Measurements from ENCODE around the gene RAVER1. TPM values are rescaled to one million over a fixed set of nuclear protein-coding genes. Genes with fewer than 3 reads are reported as not detected.

The RAVER1 gene
- total RNA-seq, 2 experiments from 2014 or later: 105 to 111 TPM

GRCh38 chr19:10321874-10322835, 11.2 kb downstream of the RAVER1 start:
- no peak overlapping the region for H3K4me3 Mint-ChIP-seq
- no peaks in the 10 kb centered on the region for H3K4me1 Mint-ChIP-seq (ENCODE audit: low read depth)
- CTCF ChIA-PET: interaction anchor here (1.2 to 1.5 kb wide), 2 partner anchors 63 to 69 kb away, joined by 3 to 4 read pairs; no protein-coding TSS in a partner anchor
- ATAC-seq: no peak
- intact Hi-C loops (cut with micrococcal nuclease): no loop called here
- H3K36me3 Mint-ChIP-seq (ENCODE audit: low read depth): peaks cover 29% of the 10 kb centered on the region
- TF ChIP-seq, protein P1, sequence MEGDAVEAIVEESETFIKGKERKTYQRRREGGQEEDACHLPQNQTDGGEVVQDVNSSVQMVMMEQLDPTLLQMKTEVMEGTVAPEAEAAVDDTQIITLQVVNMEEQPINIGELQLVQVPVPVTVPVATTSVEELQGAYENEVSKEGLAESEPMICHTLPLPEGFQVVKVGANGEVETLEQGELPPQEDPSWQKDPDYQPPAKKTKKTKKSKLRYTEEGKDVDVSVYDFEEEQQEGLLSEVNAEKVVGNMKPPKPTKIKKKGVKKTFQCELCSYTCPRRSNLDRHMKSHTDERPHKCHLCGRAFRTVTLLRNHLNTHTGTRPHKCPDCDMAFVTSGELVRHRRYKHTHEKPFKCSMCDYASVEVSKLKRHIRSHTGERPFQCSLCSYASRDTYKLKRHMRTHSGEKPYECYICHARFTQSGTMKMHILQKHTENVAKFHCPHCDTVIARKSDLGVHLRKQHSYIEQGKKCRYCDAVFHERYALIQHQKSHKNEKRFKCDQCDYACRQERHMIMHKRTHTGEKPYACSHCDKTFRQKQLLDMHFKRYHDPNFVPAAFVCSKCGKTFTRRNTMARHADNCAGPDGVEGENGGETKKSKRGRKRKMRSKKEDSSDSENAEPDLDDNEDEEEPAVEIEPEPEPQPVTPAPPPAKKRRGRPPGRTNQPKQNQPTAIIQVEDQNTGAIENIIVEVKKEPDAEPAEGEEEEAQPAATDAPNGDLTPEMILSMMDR (IDR thresholded peaks at IDR 0.05): no peak
- H3K9me3 Mint-ChIP-seq: no peaks in the 10 kb centered on the region
- POLR2A ChIA-PET: interaction anchor here (1.5 to 2.9 kb wide), 4 partner anchors 8 to 62 kb away, joined by 4 to 17 read pairs (median 7); partner anchors contain the start of genes RAVER1 and ZGLP1
- no peak overlapping the region for H3K27ac Mint-ChIP-seq
- DNase-seq: no peak
- no peaks in the 10 kb centered on the region for H3K27me3 Mint-ChIP-seq

- ChIA-PET CTCF (interaction anchor here (1.2 to 1.5 kb wide), 2 partner anchors 62 to 69 kb away, joined by 3 to 4 read pairs; no protein-coding TSS in a partner anchor), POLR2A (interaction anchor here (1.0 to 2.9 kb wide), 8 partner anchors 9 to 61 kb away, joined by 3 to 17 read pairs (median 4); partner anchors contain the start of genes ICAM1, ICAM5, RAVER1 and ZGLP1)
- no peak overlapping the region for H3K27ac Mint-ChIP-seq
- ATAC-seq (no peak), DNase-seq (no peak)
- H3K36me3 Mint-ChIP-seq (ENCODE audit: low read depth): peaks cover 32% of the 10 kb centered on the region
- no peaks in the 10 kb centered on the region for H3K27me3 Mint-ChIP-seq
- H3K9me3 Mint-ChIP-seq: no peaks in the 10 kb centered on the region
- TF ChIP-seq, protein P1 (IDR thresholded peaks at IDR 0.05): no peak
- intact Hi-C loops (cut with micrococcal nuclease): no loop called here
- no peak overlapping the region for H3K4me3 Mint-ChIP-seq
- H3K4me1 Mint-ChIP-seq (ENCODE audit: low read depth): peaks cover under 1% of the 10 kb centered on the region
These were observed 11.9 kb downstream of the RAVER1 start for GRCh38 chr19:10321417-10321797.

GRCh38 chr19:10320602-10321416, 12.5 kb downstream of the RAVER1 start:
- ATAC-seq (no peak), DNase-seq (no peak)
- H3K9me3 Mint-ChIP-seq: no peaks in the 10 kb centered on the region
- no peak overlapping the region for H3K4me3 Mint-ChIP-seq
- H3K27me3 Mint-ChIP-seq: no peaks in the 10 kb centered on the region
- ChIA-PET POLR2A (interaction anchor here (0.8 to 2.9 kb wide), 9 partner anchors 10 to 62 kb away, joined by 3 to 17 read pairs (median 4); partner anchors contain the start of genes ICAM1, ICAM5, RAVER1 and ZGLP1), CTCF (interaction anchor here (1.2 to 1.5 kb wide), 2 partner anchors 61 to 70 kb away, joined by 3 to 4 read pairs; no protein-coding TSS in a partner anchor)
- H3K4me1 Mint-ChIP-seq (ENCODE audit: low read depth): peaks cover 6% of the 10 kb centered on the region
- H3K27ac Mint-ChIP-seq: no peak overlapping the region
- TF ChIP-seq, protein P1 (IDR thresholded peaks at IDR 0.05): no peak
- intact Hi-C loops (cut with micrococcal nuclease): no loop called here
- peaks cover 38% of the 10 kb centered on the region for H3K36me3 Mint-ChIP-seq (ENCODE audit: low read depth)

DNA sequence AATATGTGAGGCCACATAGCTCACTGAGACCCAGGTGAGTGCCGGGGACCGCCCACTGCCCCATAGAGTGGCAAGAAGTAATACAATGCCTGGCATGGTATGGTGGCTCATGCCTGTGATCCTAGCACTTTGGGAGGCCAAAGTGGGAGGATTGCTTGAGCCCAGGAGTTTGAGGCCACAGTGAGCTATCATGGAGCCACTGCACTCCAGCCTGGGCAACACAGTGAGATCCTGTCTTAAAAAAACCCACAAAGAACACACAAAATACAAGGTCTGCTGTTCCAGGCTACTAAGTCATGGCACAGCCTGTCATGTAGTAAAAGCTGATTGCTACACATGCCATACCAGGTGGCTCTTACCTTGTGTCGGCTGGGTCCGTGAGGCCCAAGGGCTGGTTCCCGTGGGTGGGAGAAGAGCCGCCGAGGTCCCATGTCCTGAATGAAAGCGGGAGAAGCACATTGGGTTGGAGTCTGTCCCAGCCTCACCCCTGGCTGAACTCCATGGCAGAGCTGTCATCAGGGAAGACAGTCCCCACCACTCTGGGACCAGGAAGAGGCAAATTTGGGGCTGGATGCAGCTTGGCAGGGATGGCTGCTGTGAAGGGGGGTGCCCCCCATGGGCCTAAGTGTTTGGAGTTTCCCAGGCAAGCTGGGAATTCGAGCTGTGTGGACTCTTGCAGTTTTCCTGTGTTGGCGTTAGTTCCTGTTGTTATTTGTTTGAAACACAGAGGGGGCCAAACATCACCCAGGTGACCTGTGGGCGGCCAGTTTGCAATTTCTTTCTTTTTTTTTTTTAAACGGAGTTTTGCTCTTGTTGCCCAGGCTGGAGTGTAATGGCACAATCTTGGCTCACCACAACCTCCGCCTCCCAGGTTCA, 14.3 kb downstream of the RAVER1 start:
- DNase-seq: no peak
- Mint-ChIP-seq H3K4me1 (ENCODE audit: low read depth) (peaks cover 16% of the 10 kb centered on the region), H3K36me3 (ENCODE audit: low read depth) (peaks cover 38% of the 10 kb centered on the region), H3K27ac (no peak overlapping the region), H3K9me3 (no peaks in the 10 kb centered on the region), H3K4me3 (no peak overlapping the region), H3K27me3 (no peaks in the 10 kb centered on the region)
- TF ChIP-seq, protein P1 (IDR thresholded peaks at IDR 0.05): no peak
- intact Hi-C loops (cut with micrococcal nuclease): no loop called here
- ChIA-PET CTCF (no interaction called here), POLR2A (interaction anchor here (0.7 to 5.8 kb wide), 5 partner anchors 8 to 27 kb away, joined by 3 to 25 read pairs (median 4); partner anchors contain the start of gene RAVER1)
- no peak for ATAC-seq

Data from activated CD8-positive, alpha-beta T cell treated with anti-CD3 and anti-CD28 coated beads for 36 hours (primary cell).